GM21717 (cell line): Measurements from ENCODE around the gene SERPINA4.
"Not testable (repeated sequence)": the region's sequence is repeated elsewhere in the genome, so short reads cannot be mapped to it uniquely, and the experiment has no call there.

Experiments used
- ATAC-seq: cut with Tn5 transposase; IDR thresholded peaks from one replicate; pipeline ENCODE4 v1.9.1; 2021; ENCODE audit warnings: mild to moderate bottlenecking, moderate library complexity; ENCODE audit not compliant: unreplicated experiment

The SERPINA4 gene

DNA sequence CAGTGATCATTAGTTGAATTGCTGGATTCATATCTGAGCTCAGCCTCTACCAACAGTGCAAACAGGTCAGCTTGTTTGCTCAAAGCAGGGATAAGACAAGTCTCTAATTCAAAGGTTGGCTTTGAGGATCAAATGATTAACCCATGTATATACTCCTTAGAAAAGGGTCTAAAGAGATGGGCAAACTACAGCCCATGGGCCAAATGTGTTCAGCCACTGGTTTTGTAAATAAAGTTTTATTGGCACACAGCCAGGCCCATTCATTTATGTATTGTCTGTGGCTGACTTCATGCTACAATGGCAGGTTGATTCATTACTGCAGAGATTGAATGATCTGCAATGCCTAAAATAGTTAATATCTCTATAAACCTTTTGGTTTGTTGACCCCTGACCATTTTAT, 3.1 kb downstream of the SERPINA4 start:
- ATAC-seq = no peak

DNA sequence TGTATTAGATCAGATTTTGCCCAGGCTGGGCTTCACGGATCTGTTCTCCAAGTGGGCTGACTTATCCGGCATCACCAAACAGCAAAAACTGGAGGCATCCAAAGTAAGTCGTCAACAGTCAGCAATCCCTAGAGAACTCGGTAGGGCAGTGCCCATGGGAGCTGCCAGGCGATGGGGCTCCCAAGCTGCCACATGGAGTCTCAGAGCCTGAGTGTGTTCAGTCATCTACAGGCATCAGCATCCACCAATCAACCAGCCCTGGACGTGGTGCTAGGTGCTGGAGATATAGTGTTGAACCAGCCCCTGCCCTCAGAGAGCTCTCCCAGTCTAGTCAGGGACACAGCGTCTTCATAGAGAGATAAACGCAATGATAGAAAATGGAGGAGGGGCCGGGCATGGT, 6.9 kb downstream of the SERPINA4 start:
- ATAC-seq = no peak

DNA sequence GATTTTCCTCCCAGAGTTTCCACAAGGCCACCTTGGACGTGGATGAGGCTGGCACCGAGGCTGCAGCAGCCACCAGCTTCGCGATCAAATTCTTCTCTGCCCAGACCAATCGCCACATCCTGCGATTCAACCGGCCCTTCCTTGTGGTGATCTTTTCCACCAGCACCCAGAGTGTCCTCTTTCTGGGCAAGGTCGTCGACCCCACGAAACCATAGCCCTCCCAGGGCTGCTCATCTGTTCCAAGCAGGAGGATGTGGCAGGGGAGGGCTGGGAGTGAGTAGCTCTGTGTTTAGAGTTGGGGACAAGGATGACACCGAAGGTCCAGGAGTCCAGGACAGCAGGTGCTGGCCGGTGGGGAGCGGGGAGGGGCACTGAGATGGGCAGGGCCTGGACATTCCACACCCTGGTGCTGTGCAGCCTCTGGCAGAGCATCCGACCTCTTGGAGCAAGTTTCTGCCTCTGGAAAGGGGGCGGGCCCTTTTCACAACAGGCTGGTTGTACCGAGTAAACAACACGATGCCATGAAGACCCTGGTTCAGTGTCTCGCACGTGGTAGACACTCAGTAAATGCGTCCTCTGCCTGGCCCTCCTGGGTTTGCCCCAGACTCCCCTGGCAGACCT, 8.2 kb downstream of the SERPINA4 start:
- no peak for ATAC-seq

DNA sequence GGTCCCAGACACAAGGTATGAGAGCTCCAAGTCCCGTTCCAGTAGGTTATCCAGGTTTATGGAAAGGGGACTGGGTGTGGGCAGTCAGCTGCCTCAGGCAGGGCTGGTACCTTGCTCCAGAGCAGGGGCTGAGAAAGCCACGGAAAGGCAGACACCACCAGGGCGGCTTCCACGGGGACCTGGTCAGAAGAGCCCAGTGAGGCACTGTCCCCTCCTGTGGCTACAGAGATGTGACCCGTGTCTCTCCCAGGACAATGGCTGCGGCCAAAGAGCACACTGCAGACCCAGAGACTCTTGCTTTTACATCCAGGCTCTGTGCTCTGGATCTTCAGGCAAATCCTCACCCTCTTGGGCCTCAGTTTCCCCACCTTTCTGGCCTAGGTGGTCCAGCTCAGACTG, 8.8 kb downstream of the SERPINA4 start:
- no peak for ATAC-seq

DNA sequence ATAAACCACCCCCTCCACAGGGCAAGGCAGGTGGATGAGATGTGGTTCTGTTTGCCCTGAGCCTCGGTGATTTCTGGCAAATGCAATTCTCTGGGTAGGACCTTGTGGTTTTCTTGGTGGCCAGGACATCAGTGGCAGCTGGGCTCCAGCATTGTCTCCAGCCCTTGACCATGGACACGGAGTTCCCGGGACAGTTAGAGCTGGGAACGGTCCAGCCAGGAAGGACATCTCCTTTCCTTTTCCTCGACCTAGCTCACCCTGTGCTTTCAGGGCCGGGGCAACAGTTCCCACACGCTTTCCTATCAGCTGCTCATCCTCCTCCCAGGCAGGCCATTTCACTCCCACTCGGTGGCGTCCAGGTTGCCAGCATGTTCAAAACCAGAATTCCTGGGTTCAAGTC, 9.2 kb downstream of the SERPINA4 start:
- no peak for ATAC-seq

DNA sequence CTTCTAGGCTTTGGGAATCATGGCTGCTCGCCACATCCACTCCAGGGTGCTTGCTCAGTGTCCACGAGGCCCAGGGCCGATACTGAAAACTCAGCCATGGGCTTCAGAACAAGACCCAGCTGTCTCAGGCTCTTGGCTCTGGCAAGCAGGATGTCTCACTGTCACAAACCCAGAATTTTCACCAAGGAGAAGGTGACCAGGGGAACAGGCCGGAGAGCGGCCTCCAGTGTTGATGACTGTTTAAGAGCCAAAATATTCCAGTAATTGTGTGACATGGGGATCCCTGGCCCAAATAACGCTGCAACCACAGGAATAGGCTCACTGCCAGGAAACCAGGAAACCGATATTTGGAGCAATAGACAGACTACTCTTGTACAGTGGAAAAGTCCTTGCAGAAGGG, 10.2 kb downstream of the SERPINA4 start:
- ATAC-seq = no peak

DNA sequence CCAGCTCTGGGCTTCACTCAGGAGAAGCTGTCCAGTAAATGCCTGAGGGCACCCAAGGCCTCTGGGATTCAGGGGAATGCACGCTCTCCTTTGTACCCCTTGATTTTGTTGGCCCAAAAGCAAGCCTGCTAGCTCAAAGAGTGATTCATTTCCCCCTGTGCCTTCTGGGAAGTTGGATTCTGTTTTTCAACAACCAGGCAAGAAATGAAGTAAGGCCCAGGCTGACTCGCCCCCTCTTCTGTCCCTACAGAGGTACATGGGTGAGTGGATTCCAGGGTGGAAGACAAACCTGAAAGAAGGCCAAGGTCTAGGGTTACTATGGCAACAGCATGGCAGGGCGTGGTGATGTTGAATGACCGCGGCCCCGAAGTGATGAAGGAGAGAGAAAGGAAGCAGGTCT, 10.7 kb downstream of the SERPINA4 start:
- no peak for ATAC-seq

DNA sequence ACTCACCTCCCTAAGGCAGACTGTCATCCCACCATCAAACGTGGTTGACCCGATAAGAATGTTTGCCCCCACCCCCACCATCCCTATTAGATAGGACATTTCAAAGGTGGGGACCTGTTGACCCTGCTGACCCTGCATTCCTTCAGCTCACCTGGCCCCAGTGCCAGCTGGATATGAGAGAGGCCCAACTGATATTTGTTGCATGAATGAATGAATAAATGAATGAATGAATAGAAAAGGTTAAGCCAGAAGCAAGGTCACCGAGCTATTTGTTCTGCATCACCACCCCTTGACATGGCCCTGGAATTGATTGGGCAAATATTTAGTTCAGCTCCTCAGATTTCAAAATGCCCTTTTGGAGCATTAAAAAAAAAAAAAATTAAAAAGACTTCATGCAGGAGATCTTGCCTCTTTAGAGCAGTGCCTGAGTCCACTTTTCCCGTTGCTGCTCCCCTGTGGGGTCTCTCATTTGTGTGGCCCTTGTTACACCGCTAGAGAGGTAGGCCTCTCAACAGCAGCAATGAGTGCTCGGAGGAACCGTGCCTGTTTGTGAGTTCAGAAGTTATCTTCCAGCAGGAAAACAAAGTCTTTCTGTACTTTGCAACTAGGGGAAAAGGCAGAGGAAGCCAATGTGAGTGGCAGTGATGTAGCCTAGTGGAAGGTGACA, 11.5 kb downstream of the SERPINA4 start:
- no peak for ATAC-seq

DNA sequence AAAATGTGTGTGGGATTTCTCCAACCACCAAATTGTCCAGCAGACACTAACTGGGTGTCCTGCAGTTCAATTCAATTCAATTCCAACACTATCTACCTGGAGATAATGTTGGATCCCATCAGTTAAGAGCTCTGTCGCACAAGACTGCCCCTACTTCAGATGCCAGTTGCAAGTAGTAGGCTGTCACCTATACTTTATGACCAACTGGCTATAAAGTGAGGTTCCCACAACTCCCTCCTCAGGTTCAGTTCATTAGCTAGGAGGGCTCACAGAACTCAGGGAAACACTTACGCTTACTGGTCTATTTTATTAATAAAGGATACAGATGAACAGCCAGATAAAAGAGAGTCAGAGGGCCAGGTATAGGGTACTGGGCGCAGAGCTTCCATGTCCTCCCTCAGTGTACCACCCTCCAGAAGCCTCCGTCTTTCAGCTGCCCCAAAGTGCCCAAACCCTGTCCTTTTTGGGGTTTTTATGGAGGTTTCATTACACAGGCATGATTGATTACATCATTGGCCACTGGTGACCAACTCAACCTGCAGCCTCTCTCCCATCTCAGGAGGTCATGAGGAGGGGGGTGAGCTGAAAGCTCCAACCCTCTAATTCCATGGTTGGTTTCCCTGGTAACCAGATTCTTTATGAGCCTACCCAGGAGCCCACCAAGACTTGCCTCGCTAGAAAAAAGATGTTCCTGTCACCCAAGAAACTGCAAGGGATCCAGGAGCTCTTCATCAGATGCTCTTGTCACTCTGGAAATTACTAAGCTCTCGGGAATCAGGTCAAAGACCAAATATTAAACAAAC, 12.4 kb downstream of the SERPINA4 start:
- no peak for ATAC-seq

DNA sequence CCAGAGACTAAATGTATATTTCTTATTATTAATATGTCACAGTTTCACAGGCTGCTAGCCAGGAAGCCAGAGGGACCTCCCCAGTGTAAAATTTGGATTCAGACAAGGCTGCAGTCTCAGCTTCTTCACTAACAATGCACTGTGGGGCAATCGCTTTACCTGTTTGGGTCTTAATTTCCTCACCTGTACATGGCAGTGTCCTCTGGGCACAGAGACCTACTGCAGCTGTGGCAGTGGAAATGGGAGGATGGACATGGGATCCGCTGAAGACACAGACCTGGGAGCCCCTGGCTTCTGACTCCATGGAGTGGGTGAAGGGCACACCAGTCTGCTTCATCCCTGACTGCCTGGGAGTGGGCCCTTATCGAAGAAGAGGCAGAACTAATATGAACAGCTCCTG, 13.1 kb downstream of the SERPINA4 start:
- no peak for ATAC-seq

DNA sequence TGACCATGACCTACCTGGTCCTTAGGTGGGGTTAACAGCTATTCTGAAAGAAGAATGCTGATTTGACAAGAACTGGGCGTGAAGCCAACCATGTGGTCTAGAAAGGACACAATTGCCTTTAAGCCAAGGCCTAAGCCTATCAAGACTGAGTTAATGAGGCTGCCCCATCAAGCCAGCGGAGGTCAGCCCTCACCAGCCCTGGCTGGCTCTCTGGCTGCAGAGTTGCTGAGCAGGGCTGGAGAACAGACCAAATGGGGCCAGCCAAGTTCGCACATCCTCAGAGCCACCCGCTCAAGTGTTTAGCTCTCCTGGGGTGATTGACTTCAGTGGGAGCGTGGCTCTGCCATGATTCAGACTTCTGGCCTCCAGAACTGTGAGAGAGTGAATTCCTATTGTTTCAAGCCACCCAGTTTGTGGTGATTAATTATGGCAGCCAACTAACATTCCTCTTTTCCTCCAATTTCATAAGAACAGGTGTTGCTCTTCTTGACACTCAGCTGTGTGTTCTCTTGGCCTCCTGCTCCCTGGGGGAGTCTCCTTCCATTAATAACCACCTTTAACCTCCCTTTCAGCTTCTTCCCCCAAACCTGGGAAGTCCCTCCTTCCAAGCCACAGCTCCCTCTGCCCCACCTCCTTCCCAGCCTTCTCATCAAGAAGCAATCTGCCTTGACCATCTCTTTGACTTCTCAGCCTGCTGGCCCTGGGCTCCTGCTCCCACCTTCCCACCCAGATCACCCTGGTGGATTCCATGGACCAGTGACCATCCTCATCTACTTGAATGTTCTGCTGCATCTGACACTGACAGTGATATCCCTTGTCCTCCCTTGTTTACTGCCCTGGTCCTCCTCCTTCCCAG, 14.7 kb downstream of the SERPINA4 start:
- no peak for ATAC-seq

DNA sequence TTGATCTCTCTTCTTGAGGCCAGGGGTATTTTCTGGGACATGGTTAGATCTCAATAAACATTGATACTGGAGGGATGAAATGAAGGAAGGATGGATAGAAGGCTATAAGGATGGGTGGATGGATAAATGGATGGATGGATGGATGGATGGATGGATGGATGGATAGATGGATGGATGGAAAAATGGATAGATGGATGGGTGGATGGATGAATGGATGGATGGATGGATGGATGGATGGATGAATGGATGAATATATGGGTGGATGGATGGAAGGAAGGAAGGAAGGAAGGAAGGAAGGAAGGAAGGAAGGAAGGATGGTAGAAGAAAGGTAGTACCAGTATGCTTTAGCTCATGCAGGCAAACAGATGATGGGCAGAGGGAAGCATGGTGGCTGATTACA, 16.2 kb downstream of the SERPINA4 start:
- not testable (repeated sequence) for ATAC-seq

DNA sequence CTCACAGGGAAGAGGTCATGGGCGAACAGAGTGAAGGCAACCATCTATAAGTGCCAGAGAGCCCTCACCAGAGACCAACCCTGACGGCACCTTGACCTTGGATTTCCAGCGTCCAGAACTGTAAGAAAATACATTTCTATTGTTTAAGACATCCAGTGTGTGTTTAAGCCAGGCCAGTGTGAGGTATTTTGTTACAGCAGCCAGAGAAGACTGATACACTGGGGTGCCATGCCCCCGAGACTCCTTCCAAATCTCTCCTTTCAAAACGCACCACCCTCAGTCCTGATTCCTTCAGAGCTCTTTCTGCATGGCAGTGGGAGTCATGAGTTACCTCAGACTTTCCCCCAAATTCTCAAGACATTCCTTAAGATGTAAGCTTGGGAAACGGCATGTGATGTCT, 17.5 kb downstream of the SERPINA4 start:
- no peak for ATAC-seq

DNA sequence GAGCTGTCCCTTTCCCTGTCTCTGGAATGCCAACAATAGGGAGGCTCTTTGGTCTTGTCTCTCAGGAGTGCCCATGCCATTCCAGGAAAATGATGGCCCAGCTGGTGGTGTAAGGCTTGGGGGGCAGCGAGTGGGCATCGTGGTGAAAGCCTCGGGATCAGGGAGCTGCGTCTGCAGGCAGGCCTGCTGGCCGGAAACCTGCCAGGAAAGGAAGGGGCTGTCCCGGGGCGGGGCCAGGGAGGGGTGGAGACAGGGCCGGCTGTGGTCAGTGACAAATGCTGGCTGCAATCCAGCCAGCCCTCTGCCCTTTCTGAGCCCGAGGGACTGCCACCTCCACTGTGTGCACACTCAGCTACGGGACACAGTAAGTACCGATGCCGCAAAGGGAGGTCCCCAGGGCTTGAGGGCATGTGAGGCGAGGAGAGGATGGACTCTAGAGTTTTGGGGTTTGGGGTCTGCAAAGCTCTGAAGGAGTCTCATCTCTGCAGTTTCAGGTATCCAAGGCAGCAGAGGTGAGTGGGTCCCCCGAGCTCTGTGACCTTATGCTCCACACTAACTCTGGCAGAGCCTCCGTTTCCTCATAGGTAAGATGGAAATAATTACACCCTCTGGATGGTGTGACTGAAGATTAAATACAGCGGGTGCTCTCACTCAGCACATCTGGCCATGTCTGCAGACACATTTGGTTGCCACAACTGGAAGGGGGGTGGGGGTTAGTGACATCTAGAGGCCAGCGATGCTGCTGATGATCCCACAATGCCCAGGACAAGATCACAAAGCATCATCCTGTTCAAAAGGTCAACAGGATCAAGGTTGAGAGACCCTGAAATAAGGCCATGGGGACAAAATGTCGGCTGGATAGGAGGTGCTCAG, 20.1 kb downstream of the SERPINA4 start, which contains the start of gene SERPINA5:
Gene SERPINA5 (plus strand): TSS at position 300 of the 873 bp plus-strand sequence. CDS start 5,937 bp downstream, outside the sequence.
- no peak for ATAC-seq

DNA sequence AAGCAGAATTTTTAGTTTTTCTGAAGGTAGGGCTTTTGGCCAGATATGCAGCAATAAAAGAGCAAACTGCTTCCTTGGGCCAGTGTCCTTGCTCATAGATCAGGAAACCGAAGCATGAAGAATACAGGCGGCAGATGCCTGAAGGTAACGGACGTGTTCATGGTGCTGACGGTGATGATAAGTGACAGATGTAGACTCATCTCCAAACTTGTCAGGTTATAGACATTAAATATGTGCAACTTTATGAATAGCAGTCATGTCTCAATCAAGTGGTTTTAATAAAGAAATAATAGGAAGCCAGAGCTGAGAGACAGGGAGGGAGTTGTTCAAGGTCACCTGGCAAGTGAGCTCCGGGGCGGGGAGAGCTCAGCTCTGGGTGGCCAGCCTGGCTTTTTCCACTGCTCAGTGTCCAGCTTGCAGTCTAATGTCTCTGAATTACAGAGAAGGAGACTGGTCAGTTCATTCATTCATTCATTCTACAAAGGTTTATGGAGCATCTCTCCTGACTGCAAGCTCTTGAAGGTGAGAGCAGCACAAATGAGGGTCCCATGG, 21.0 kb downstream of the SERPINA4 start:
- ATAC-seq = no peak

DNA sequence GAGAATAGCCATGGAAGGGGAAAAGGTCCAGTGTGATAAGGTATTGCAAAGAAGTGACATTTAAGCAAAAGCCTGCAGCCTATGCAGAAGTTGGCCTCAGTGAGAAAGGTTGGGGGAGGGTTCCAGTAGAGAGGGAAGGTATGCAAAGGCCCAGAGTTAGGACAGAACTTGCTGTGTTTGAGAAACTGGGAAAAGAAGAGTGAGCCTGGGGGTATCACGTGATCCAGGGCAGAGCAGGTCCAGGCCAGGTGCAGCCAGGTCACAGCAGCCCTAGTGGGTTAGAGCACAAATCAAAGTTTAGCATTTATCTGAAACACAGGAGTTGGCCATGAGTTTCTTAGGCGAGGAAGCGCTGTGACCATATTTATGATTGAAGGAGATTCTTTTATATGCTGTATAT, 21.6 kb downstream of the SERPINA4 start:
- no peak for ATAC-seq

DNA sequence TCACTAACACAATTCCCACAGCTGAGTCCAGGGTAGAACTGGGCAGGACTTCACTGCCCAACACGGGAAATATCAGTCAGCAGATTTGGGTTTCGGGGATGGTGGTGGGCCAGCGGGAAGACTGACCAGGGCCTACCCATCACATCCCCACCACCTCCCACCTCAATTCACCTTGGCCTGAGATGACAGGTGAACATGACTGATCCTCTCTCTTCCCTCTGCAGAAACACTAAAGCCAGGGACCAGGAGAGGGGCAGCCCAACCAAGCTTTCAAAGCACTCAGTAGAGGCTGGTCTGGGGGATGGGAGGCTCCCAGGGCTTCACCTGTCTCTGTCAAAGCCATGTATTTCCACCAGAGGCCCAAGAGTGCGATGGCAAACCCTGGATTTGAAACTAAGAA, 22.3 kb downstream of the SERPINA4 start:
- no peak for ATAC-seq

DNA sequence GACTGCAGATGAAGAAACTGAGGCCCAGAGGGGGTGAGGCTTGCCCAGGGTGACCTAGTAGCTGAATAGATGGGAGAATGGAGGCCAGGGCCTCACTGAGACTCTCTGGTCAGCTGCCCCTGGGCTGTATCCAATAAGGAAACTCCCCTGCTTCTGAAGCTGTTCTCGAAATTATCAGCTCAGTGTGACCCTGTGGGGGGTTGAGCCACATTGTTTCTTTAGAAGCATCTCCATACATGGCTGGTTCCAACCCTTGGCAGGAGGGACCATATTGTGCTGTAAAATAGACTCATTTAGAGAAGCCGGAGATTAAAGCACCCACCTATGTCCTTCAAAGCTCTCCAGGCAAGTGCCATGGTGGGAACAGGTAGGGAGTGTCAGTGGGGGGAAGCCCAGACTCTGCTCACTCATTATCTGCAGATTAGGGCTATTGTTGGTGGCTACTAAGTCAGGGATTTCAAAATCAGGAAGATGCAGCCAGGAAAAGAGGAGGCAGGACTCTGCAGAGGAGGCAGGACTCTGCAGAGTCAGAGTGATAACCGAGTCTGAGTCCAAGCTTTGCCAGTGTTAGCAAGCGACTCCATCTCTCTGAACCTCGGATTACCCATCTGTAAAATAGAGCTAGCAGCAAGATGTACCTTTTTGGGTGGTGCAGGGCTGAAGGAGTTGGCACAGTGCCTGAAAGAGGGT, 23.5 kb downstream of the SERPINA4 start:
- ATAC-seq = no peak

DNA sequence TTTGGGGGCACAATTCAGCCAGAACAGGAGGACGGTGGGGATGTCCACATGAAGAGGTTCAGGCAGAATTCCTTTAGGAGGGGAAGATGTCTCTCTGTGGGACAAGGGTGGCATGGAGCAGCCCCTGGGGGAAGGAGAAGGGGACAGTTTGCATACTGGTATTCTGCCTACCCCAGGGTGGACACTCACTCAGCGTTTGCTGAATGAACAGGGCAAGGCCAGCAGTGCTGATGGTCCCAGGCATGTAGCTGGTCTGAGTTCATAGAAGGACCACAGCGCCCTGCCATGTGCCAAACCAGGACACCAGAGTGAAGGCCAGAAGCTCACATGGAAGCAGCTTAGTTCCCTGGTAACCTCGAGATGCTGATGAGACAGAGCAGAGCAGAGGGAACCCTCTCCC, 25.4 kb downstream of the SERPINA4 start:
- no peak for ATAC-seq
